Measurements from ENCODE around the gene ATRAID.

The ATRAID gene

DNA sequence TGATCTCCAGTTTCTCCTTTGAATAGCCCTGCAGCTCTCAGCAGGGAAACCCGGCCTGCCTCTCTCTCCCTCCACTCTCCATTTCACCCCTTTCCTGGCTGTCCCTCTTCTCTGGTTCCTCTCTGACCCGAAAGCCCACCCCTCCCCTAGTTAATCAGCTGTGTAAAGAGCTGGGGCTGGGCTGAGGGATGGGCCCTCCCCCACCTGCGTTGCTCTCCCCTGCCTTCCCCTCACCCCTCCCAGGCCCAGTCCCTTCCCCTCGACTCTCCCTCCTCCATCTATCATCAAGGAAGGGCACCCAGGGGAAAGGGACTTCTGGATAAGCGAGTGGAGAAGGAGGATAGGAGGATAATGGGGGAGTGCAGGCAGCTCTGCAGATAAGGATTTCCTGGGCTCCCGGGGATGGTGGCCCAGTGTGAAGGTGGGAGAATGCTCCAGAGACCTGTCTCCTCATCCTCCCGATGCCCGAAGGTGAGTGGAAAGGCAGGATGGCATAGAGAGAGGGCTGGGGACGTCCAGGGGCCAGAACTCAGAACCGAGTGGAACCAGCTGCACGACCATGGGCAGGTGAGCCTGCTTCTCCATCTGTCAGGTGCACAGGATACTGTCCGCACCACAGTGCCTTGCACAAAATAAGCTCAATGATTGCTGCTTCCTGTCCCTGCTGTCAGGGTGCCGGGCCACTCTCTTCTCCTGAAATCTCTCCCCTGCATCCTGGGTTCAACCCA is 39.0 kb downstream of the ATRAID start:
- no peak for DNase-seq (ENCODE audit: low read depth)

DNA sequence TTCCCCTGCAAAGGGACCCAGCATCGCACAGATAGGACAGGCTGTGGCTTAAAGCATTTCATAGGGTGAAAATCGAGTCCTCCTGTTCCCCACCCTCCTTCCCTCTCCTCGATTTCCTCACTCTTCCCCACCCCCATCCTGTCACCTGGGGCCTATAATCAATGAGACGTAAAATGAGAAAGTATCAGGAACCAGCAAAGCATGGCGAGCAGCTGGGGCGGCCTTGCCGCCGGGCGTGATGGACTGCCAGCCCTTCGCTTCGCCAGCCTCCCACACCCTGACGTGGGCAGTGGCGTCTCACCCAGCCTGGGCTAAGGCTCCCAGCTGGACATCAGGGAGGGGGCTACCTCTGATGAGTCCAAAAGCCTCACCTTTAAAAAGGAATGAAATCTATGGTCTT is 39.9 kb downstream of the ATRAID start:
- DNase-seq (ENCODE audit: low read depth): no peak

DNA sequence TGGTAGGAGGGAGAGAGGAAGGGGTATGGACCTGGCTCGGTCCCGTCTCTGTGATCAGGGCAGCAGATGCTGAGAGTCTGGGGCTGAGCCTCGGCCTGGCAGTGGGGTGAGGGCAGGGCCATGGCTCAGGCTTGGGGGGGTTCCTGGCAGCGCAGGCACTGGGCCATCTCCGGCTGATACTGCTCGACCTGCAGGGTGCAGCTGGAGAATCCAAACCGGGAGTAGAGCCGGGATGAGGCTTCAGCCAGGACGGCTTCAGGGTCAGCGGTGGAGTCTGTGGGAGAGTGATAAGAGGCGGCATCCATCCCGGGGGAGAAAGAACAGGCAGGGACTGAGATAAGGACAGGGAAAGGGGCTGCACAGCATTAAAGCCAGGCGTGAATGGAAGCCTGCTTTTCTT is 43.3 kb downstream of the ATRAID start:
- no peak for DNase-seq (ENCODE audit: low read depth)

DNA sequence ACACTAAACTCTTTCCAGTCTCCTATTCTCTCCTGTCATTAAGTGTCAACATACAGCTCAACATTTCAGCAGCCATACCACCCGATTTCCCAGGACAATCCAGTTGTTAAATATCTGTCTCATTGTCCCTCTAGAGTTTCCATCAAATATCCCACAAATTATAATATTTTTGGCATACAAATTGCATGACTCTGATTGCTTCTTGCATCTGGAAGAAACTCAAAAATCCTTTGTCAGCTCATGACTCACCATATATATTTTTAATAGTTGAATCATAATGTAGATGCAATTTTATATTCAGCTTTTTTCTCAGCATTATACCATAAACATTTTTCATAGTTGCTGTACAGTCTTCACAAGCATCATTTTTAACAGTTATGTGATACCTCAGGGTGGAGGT is 43.8 kb downstream of the ATRAID start:
- no peak for DNase-seq (ENCODE audit: low read depth)

DNA sequence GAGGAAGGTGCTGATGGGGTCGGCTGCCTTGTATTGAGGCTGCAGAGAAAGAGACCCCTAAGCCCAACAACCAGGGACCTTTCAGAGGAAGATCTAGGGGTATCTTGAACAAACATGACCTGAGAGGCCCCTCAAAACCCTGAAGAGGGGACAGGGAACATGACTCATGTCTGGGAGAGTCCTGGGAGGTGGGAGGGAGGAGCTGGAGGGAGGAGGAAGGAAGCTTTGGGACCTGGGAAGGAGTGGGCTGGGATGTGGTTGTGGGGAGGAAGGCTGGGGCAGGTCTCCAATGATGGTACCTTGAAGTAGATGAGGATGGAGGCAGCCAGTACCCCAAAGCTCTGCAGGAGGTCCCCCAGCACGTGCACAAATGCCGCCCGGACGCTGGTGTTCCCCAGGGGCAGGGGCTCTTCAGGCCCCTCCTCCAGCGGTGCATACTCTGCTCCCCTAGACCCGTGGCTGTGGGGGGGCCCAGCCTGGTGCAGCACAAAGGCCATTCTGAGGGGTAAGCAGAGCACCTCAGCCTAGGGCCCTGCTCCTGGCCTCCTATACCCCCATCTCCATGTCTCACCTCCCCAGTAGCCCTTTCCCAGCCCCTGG is 45.1 kb downstream of the ATRAID start:
- no peak for DNase-seq (ENCODE audit: low read depth)

DNA sequence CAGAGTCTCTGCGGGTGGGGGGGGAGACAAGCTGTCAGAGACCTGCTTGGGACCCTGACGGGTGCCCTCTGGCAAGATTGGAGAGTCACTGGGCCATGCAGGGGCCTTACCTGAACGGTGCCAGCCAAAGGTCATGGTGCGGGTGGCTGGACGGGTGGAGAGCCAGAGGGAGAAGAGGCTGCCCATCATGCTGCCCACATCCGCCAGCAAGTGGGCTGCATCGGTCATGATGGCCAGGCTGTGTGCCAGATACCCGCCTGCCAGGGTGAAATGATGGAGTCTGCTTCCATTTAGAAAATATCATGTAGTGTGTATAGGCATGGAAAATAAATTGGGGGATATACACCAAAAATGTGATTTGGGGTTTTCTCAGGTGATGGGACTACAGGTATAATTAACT is 46.2 kb downstream of the ATRAID start:
- DNase-seq (ENCODE audit: low read depth): no peak

DNA sequence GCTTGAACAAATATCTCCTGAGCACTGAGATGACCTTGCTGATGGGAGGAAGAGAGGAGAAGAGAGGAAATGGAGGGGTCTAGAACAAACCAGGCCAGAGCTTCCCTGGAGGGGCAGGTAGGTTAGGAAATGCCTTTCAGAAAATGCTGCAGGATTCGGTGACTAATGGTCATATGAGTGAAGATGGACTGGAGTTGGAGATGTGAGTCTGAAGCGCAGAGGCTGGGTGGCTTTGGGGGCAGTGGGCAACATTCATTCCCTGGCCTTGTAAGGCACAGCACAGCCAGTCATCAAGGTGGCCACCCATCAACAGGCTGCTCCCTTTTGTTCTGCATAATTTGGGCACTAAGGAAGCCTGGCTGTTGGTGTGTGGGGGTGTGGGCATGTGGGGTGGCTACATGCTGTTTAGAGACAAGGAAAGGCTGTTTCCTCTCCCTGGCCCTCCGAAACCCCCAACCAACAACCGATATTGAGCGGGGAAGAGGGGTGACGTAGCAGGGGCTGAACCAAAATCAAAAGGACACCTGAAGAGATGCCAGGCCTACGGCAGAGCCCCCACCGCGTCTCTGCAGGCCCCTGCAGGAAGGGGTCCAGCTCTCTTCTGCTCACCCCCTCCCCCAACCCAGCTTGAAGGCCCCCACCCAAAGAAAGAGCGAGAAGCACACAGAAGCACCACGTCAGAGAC is 49.5 kb downstream of the ATRAID start:
- DNase-seq (ENCODE audit: low read depth): no peak

DNA sequence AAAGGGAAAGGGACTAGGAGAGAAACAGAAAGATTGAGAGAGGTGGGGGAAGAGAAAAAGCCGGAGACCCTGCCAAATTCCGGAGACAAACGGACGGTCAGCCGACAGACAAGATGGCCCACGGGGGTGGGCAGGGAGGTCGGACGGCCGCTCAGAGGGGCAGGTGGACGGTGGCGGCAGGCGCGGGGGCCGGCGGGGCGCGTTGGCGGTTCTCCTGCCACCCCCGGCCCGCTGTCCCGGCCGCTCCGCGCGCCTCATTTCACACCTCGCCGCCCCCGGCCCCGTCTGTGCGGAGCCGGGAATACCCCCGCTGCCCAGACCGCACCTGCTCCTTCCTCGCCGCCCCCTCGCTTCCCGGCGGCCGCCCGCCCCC is 50.1 kb downstream of the ATRAID start:
- DNase-seq (ENCODE audit: low read depth): no peak

DNA sequence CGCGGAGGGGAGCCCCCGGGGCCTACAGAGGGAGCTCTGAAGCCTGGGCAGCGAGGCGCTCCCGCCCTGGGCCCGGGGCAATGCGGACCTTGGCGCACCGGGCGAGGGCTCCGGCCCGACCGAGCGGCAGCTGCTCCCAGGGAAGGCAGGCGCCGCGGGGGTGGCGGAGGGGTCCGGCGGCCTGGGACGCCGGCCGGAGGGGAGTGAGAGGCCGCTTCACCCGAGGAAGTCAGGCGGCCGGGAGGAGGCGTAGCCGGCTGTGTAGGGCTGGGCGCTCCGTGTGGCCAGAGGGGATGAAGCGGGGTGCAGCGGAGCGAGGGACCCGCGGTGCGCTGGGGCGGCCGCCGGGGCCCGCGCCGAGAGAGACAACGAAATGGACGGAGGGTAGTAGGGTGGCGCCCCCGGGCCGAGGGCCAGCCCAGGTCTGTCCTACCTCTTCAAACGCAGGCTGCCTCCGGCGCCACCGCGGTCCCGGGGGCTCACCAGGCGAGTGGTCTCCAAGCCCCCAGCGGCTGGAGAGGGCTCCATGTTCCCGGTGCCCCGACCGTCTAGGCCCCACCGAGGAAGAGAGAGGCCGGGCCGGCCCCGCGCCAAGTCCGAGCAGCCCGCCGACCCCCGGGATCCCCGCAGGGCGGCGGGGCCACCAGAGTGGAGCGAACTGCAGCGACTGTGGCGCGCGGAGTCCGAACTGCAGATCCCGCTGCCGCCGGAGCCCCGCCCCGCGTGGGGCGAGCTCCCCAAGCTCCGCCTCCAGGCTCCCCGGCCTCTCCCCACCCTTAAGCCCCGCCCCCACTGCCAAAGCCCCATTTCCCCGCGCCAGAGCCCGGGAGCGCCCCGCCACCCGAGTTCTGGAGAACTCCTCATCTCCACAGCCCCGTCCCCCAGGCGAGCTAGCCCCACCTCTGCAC is 50.8 kb downstream of the ATRAID start, which contains the start of gene SLC30A3:
TSS of gene SLC30A3 (minus strand) at position 669 of the 908 bp plus-strand sequence. CDS start at position 528, 141 bp downstream.
- peak; percentile 47 for DNase-seq (ENCODE audit: low read depth)

DNA sequence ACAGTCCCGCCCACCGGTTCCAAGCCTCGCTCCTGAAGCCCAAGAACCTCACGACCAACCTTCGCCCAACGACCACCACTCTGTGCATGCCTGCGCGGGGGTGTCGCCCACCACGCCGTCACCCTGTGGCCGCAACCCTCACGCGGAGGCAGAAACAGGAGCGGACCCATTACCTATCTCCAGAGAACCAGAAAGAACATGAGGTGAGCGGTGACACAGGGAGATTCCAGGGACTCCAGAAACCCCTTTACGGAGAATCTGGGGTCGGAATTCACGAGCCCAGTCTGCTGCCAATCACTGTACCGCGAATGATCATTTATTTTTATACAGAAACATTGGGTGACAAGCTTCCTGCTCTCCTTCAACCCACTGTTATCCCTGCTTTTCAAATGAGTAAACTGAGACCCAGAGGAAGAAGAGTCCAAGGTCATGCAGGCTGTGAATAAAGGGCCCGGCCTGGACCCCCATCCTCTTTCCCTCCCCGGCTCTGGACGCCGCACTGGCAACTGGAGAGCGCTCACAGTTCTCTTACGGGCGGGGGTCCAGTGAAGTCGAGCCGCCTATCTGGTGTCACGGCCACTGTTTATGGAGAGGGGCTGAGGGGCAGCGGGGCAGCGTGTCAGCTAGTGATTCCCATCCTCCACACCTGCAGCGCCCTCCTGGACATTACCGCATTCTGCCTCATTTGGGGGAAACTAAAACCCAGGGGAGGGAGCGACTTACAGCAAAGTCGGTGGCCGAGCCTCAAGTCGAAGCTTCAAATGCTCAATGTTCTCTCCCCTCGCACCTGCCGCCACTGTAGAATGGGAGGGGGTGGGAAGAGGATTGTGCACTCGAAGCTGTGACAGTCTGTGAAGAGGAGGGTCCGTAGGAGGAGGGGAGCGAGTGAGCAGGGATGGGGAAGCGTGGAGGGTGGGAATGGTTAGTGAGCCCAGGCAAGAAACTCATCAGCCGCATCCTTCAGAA is 51.7 kb downstream of the ATRAID start:
- no peak for DNase-seq (ENCODE audit: low read depth)

DNA sequence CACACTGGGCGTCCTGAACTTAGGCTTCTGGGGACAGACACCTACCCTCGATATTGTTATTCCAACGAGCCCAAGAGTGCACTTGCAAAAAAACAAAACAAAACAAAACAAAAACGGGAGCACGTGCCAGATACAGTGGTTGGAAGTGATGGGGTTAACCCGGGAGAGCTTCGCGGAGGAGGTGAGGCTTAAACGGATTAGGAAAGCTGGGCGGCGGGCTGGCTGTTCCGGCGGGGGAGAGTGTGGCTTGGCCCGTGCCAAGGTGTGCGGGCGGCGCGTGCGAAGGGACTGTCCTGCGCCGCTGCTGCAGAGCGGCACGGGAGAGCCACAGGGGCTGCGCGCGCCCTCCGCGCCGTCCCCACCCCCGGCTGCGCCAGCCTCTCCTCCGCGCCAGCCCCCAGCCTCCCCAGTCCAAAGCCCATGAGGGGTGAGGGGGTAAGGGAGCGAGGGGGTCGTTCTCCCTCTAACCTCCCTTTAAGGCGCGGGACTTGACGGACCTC is 52.5 kb downstream of the ATRAID start:
- no peak for DNase-seq (ENCODE audit: low read depth)

DNA sequence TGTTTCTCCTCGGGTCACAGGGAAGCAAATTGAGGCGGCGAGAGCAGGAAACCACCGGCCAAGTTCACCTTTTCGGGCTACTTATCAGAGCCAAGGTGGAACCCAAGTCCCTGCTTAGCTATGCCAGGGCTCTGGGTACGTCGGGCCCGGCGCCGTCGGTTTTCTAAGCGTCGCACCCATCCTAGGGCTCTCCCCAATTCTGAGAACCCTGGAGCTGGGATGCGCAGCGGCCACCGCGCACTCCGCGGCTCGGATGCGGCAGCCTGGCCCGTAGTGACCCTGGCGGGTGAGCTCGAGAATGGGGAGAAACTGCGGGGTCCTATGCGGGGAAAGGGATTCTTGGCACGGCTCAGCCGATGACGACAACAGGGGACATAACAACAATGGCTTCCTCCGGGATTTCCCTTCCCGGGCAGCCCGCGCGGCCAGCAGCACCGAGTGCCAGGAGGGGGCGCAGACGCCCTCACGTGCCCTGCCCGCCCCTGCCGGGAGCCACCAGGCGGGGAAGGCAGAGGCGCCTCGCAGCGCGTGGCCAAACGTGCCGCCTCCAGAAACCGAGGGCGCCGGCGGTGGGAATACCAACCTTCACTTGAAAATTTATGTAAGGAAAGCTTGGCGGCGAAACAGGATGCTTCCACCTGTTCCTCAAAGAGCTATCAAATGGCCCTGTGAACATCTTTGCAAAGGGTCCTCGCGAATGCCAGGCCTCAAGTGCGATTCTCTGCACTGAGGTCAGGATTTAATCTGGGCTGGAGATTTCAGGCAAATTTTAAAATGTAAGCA is 53.1 kb downstream of the ATRAID start:
- DNase-seq (ENCODE audit: low read depth): peak; percentile 46

DNA sequence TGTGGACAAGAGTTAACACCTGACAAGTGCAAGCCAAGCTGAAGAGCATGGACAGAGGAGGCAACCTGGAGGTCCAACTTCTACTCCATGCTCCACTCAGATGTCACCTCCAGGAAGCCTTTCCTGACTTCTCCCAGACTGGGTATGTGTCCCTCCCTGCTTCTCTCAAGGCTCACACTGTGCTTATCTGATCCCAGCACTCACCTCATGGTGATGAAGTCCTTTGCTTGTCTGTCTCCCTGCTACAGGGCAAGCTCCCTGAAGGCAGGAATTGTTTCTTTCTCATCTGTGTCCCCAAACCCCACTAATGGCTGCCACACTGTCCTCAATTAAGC is 53.7 kb downstream of the ATRAID start:
- DNase-seq (ENCODE audit: low read depth): no peak
